ENCODE data around the gene NDP.
"Not testable (repeated sequence)": the region's sequence is repeated elsewhere in the genome, so short reads cannot be mapped to it uniquely, and the experiment has no call there.

DNA sequence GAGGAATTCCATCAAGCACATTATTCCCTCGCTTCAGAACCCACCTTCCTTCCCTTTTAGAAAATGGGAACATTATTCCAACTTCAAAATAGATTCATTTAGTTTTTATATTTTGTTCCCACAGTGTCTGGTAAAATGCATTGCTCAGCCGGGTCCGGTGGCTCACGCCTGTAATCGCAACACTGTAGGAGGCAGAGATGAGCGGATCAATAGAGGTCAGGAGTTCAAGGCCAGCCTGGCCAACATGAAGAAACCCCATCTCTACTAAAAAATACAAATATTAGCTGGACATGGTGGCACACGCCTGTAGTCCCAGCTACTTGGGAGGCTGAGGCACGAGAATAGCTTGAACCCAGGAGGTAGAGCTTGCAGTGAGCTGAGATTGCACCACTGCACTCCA, 62.4 kb downstream of the NDP start:
- TF ChIP-seq, protein P1, sequence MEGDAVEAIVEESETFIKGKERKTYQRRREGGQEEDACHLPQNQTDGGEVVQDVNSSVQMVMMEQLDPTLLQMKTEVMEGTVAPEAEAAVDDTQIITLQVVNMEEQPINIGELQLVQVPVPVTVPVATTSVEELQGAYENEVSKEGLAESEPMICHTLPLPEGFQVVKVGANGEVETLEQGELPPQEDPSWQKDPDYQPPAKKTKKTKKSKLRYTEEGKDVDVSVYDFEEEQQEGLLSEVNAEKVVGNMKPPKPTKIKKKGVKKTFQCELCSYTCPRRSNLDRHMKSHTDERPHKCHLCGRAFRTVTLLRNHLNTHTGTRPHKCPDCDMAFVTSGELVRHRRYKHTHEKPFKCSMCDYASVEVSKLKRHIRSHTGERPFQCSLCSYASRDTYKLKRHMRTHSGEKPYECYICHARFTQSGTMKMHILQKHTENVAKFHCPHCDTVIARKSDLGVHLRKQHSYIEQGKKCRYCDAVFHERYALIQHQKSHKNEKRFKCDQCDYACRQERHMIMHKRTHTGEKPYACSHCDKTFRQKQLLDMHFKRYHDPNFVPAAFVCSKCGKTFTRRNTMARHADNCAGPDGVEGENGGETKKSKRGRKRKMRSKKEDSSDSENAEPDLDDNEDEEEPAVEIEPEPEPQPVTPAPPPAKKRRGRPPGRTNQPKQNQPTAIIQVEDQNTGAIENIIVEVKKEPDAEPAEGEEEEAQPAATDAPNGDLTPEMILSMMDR (IDR thresholded peaks at IDR 0.05 in 2 of 3, conservative IDR thresholded peaks at IDR 0.05 in 1 of 3; ENCODE audit: borderline replicate concordance in 1 of 3, insufficient read depth in 1 of 3, low read depth in 2 of 3, low read length in 2 of 3) = not testable (repeated sequence)
- not testable (repeated sequence) for TF ChIP-seq RAD21, CEBPB (IDR thresholded peaks at IDR 0.05; ENCODE audit: low read depth)
- TF ChIP-seq, protein P2, sequence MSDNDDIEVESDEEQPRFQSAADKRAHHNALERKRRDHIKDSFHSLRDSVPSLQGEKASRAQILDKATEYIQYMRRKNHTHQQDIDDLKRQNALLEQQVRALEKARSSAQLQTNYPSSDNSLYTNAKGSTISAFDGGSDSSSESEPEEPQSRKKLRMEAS (IDR thresholded peaks at IDR 0.05) = not testable (repeated sequence)

Measured in HCT116 (cell line).